SK-N-SH (cell line): ENCODE data around the gene MIA. TPM values are rescaled to one million over a fixed set of nuclear protein-coding genes. Genes with fewer than 3 reads are reported as not detected.

Experiments used
- CTCF ChIA-PET: fragments of 300-600, 350-600 bp; formaldehyde crosslinking; extraction: SDS; loops from one replicate; lab custom pipeline; 2021; lab: Yijun Ruan, JAX
- POLR2A ChIA-PET: fragments of 350-600 bp; sonication (Branson Sonifier 250); formaldehyde crosslinking; extraction: SDS; loops from one replicate; lab custom pipeline; 2020; ENCODE audit warnings: antibody characterized with exemption, inconsistent platforms; lab: Yijun Ruan, JAX
- DNase-seq: peaks from one replicate; pipeline ENCODE4 v3.0.0; 2012
- H2AFZ ChIP-seq: fragments of 200-600 bp; sonication (generic); 2 replicates; pipeline ENCODE4 v1.8.1; 2016; ENCODE audit warnings: antibody characterized with exemption, mild to moderate bottlenecking, low read depth
- H3F3A ChIP-seq: fragments of 200-600 bp; sonication (generic); replicated peaks from 2 replicates; pipeline ENCODE3; 2016; ENCODE audit warnings: antibody characterized with exemption, mild to moderate bottlenecking; ENCODE audit not compliant: insufficient read depth
- H3K27ac ChIP-seq, 2 experiments: fragments of 200-500 bp in 1 of 2; fragments of 200-600 bp in 1 of 2; sonication (Bioruptor generic) in 1 of 2; sonication (generic), shearing (Covaris generic) in 1 of 2; 2 replicates each; pipeline versions ENCODE4 v1.5.1 to v1.6.1; 2014 to 2016; ENCODE audit warnings: low read depth in 2 of 2, inconsistent platforms in 1 of 2, low read length in 1 of 2, mild to moderate bottlenecking in 1 of 2, mixed read lengths in 1 of 2
- H3K27me3 ChIP-seq: fragments of 200-600 bp; sonication (generic), shearing (Covaris generic); 2 replicates; pipeline ENCODE4 v1.6.1; 2016; ENCODE audit warnings: mixed run types; ENCODE audit not compliant: insufficient read depth
- H3K36me3 ChIP-seq, 2 experiments: fragments of 200-500 bp in 1 of 2; fragments of 200-600 bp in 1 of 2; sonication (Bioruptor generic) in 1 of 2; sonication (generic) in 1 of 2; replicated peaks in 1 of 2; 2 replicates each; pipeline versions ENCODE3 to v1.5.1; 2014 to 2016; ENCODE audit warnings: low read length in 1 of 2, mild to moderate bottlenecking in 1 of 2; ENCODE audit not compliant: insufficient read depth in 2 of 2, control insufficient read depth in 1 of 2
- H3K4me1 ChIP-seq, 2 experiments: fragments of 200-500 bp in 1 of 2; fragments of 200-600 bp in 1 of 2; sonication (Bioruptor generic) in 1 of 2; sonication (generic), shearing (Covaris generic) in 1 of 2; 2 replicates each; pipeline versions ENCODE4 v1.5.1 to v1.6.1; 2014 to 2016; ENCODE audit warnings: low read depth in 1 of 2, low read length in 1 of 2, mixed run types in 1 of 2; ENCODE audit not compliant: insufficient read depth in 2 of 2, control insufficient read depth in 1 of 2
- H3K4me2 ChIP-seq: fragments of 200-600 bp; sonication (generic), shearing (Covaris generic); 2 replicates; pipeline ENCODE4 v1.6.1; 2017; ENCODE audit warnings: mixed run types
- H3K4me3 ChIP-seq, 2 experiments: fragments of 200-500 bp in 1 of 2; fragments of 200-600 bp in 1 of 2; sonication (Bioruptor generic) in 1 of 2; sonication (generic), shearing (Covaris generic) in 1 of 2; 2 replicates each; pipeline versions ENCODE4 v1.5.1 to v1.8.1; 2014 to 2016; ENCODE audit warnings: low read depth in 2 of 2, inconsistent platforms in 1 of 2, low read length in 1 of 2, mild to moderate bottlenecking in 1 of 2, mixed read lengths in 1 of 2, moderate library complexity in 1 of 2
- H3K79me2 ChIP-seq: fragments of 200-600 bp; sonication (generic); 2 replicates; pipeline ENCODE4 v1.8.1; 2017; ENCODE audit warnings: mild to moderate bottlenecking; ENCODE audit not compliant: insufficient read depth
- H3K9ac ChIP-seq: fragments of 200-600 bp; sonication (generic); 2 replicates; pipeline ENCODE4 v1.6.1; 2017; ENCODE audit warnings: mixed run types
- H3K9me2 ChIP-seq: fragments of 200-600 bp; sonication (generic); 2 replicates; pipeline ENCODE4 v1.6.1; 2017; ENCODE audit warnings: mixed run types
- H3K9me3 ChIP-seq: fragments of 200-600 bp; sonication (generic); 2 replicates; pipeline ENCODE4 v1.6.1; 2017; ENCODE audit warnings: mixed run types, mild to moderate bottlenecking, moderate library complexity
- H4K20me1 ChIP-seq: fragments of 200-600 bp; sonication (generic); 2 replicates; pipeline ENCODE4 v1.6.1; 2017; ENCODE audit warnings: mild to moderate bottlenecking, mixed run types; ENCODE audit not compliant: insufficient read depth
- FOXJ3 ChIP-seq: sonication (generic); formaldehyde crosslinking; IDR thresholded peaks from 2 replicates; pipeline ENCODE4 v1.5.1; 2020; ENCODE audit warnings: mild to moderate bottlenecking, missing genetic modification reagents
- FOXM1 ChIP-seq: IDR thresholded peaks from 2 replicates; pipeline ENCODE4 v1.4.0; 2012; ENCODE audit warnings: low read depth, mild to moderate bottlenecking
- JUND ChIP-seq: IDR thresholded peaks from 2 replicates; pipeline ENCODE4 v1.4.0; 2012
- MXI1 ChIP-seq: IDR thresholded peaks from 2 replicates; pipeline ENCODE4 v1.6.1; 2012; ENCODE audit warnings: mild to moderate bottlenecking, low read depth, low read length, improper control_type of control experiment
- NFIC ChIP-seq: IDR thresholded peaks from 2 replicates; pipeline ENCODE4 v1.4.0; 2012; ENCODE audit warnings: borderline replicate concordance
- NRF1 ChIP-seq: IDR thresholded peaks from 2 replicates; pipeline ENCODE4 v1.6.1; 2012; ENCODE audit warnings: low read depth, mild to moderate bottlenecking, low read length
- SMC3 ChIP-seq: IDR thresholded peaks from 2 replicates; pipeline ENCODE4 v1.6.1; 2012; ENCODE audit warnings: low read depth, low read length, improper control_type of control experiment
- TCF12 ChIP-seq: IDR thresholded peaks from 2 replicates; pipeline ENCODE4 v1.4.0; 2012
- TEAD4 ChIP-seq: IDR thresholded peaks from 2 replicates; pipeline ENCODE4 v1.4.0; 2012; ENCODE audit warnings: mild to moderate bottlenecking, borderline replicate concordance; ENCODE audit not compliant: insufficient read depth
- WGBS: methylation state at CpG from one replicate; pipeline ENCODE4 v1.1.6; 2017; ENCODE audit warnings: low lambda C conversion rate; 5-methylcytosine and 5-hydroxymethylcytosine counted together
- polyA plus RNA-seq, 3 experiments: library from polyadenylated mRNA; depleted of rRNA; stranded (reverse); fragments of >200 nt; gene quantifications; 2 replicates each; pipeline ENCODE4 v1.2.3, GENCODE V29; 2012
- TF ChIP-seq, protein P1 (sequence below): IDR thresholded peaks from 2 replicates; pipeline ENCODE4 v1.4.0; 2012; ENCODE audit warnings: low read depth
- TF ChIP-seq, protein P2 (sequence below): fragments of 150-350 bp; IDR thresholded peaks from 2 replicates; pipeline ENCODE4 v1.6.1; 2016; ENCODE audit warnings: mild to moderate bottlenecking, low read depth, low read length
- TF ChIP-seq, protein P3 (sequence below): IDR thresholded peaks from 2 replicates; pipeline ENCODE4 v1.6.1; 2012; ENCODE audit warnings: mild to moderate bottlenecking, low read depth, low read length, moderate library complexity
- TF ChIP-seq, protein P4 (sequence below): IDR thresholded peaks from 2 replicates; pipeline ENCODE4 v1.4.0; 2012; ENCODE audit warnings: low read depth, borderline replicate concordance

Gene MIA
- polyA plus RNA-seq, 1 of the 3 experiments (the other 2 are of a cell fraction): not detected

DNA sequence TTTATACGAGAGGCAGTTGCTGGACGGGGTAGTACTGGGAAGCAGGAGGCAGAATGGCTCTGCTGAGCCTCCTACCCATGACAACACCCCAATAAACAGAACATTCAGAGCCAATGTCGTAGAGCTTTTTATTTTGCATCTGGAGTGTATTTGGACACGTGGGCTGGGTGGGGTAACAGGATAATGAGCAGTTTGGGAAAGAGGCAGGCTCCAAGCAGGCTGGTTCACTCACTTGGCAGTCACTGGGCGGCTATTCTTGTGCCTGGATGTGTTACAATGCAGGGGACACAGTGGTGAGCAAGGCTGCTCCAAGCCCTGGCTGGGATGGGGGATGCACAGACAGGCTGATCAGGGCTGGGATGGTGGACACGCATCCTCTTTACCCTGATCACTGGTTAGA is 34.6 kb upstream of the MIA start:
- no peak for DNase-seq
- Histone ChIP-seq H3K9ac (no peak overlapping the region), H3K36me3 (peaks cover 9% of the 10 kb centered on the region in 2 experiments), H3K9me2 (no peaks in the 10 kb centered on the region), H3K79me2 (no peaks in the 10 kb centered on the region), H3K9me3 (no peaks in the 10 kb centered on the region), H4K20me1 (no peaks in the 10 kb centered on the region), H3K4me2 (no peak overlapping the region), H3K4me3 (no peak overlapping the region), H3K4me1 (0 out of 4 replicates have a peak, but pooled peaks cover 0 to 4% of the 10 kb centered on the region in 2 experiments), H3F3A (no peaks in the 10 kb centered on the region), H3K27ac (no peak overlapping the region), H2AFZ (no peak overlapping the region), H3K27me3 (no peaks in the 10 kb centered on the region)
- TF ChIP-seq JUND: no peak
- no peak for TF ChIP-seq TEAD4
- TF ChIP-seq, protein P1, sequence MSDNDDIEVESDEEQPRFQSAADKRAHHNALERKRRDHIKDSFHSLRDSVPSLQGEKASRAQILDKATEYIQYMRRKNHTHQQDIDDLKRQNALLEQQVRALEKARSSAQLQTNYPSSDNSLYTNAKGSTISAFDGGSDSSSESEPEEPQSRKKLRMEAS: no peak
- no peak for TF ChIP-seq MXI1
- TF ChIP-seq, protein P2, sequence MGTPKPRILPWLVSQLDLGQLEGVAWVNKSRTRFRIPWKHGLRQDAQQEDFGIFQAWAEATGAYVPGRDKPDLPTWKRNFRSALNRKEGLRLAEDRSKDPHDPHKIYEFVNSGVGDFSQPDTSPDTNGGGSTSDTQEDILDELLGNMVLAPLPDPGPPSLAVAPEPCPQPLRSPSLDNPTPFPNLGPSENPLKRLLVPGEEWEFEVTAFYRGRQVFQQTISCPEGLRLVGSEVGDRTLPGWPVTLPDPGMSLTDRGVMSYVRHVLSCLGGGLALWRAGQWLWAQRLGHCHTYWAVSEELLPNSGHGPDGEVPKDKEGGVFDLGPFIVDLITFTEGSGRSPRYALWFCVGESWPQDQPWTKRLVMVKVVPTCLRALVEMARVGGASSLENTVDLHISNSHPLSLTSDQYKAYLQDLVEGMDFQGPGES: no peak
- TF ChIP-seq NRF1: no peak
- no peak for TF ChIP-seq TCF12
- TF ChIP-seq, protein P3, sequence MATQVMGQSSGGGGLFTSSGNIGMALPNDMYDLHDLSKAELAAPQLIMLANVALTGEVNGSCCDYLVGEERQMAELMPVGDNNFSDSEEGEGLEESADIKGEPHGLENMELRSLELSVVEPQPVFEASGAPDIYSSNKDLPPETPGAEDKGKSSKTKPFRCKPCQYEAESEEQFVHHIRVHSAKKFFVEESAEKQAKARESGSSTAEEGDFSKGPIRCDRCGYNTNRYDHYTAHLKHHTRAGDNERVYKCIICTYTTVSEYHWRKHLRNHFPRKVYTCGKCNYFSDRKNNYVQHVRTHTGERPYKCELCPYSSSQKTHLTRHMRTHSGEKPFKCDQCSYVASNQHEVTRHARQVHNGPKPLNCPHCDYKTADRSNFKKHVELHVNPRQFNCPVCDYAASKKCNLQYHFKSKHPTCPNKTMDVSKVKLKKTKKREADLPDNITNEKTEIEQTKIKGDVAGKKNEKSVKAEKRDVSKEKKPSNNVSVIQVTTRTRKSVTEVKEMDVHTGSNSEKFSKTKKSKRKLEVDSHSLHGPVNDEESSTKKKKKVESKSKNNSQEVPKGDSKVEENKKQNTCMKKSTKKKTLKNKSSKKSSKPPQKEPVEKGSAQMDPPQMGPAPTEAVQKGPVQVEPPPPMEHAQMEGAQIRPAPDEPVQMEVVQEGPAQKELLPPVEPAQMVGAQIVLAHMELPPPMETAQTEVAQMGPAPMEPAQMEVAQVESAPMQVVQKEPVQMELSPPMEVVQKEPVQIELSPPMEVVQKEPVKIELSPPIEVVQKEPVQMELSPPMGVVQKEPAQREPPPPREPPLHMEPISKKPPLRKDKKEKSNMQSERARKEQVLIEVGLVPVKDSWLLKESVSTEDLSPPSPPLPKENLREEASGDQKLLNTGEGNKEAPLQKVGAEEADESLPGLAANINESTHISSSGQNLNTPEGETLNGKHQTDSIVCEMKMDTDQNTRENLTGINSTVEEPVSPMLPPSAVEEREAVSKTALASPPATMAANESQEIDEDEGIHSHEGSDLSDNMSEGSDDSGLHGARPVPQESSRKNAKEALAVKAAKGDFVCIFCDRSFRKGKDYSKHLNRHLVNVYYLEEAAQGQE: no peak
- TF ChIP-seq NFIC: no peak
- no peak for TF ChIP-seq SMC3
- no peak for TF ChIP-seq FOXM1
- TF ChIP-seq FOXJ3: no peak
- TF ChIP-seq, protein P4, sequence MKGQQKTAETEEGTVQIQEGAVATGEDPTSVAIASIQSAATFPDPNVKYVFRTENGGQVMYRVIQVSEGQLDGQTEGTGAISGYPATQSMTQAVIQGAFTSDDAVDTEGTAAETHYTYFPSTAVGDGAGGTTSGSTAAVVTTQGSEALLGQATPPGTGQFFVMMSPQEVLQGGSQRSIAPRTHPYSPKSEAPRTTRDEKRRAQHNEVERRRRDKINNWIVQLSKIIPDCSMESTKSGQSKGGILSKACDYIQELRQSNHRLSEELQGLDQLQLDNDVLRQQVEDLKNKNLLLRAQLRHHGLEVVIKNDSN: no peak
- ChIA-PET POLR2A (interaction anchor here (1.3 kb wide), 1 partner anchor 10 kb away, joined by 3 read pairs; no protein-coding TSS in a partner anchor), CTCF (interaction anchor here (0.8 kb wide), 1 partner anchor 79 kb away, joined by 3 read pairs; no protein-coding TSS in a partner anchor)
- WGBS: 91% methylated on average over 6 of the region's 6 CpGs
